Spleen (tissue), 7 donors: ENCODE data around the gene MGAT5.
A peak's percentile ranks its signal among the peaks of the same experiment; 100 is the strongest.

ENCODE experiments used
- POLR2A ChIP-seq, 3 donors: fragments of 450-650 bp; IDR thresholded peaks; one replicate each; pipeline ENCODE4 v1.5.1; 2017; ENCODE audit warnings: antibody characterized with exemption in 3 of 3, mild to moderate bottlenecking in 1 of 3
- POLR2AphosphoS5 ChIP-seq, 3 donors: sonication (generic); formaldehyde crosslinking; IDR thresholded peaks; one replicate each; pipeline ENCODE4 v1.5.1; 2017; ENCODE audit warnings: antibody characterized with exemption in 3 of 3
- TF ChIP-seq, protein P1 (sequence below), 11 experiments: fragments of 200-600 bp in 7 of 11; fragments of 450-650 bp in 4 of 11; sonication (generic) in 4 of 11; IDR thresholded peaks in 8 of 11; conservative IDR thresholded peaks in 3 of 11; 1 replicate in 7 of 11; 2 replicates in 4 of 11; pipeline versions ENCODE4 v1.4.0 to v1.8.0; 2016 to 2021; ENCODE audit warnings: antibody characterized with exemption in 11 of 11, inconsistent platforms in 4 of 11, mild to moderate bottlenecking in 1 of 11
- donor health status: DM: no; HTN: no; CAD: no; lungs with moderate emphysema.
- donor health status: DM: no; HTN: no; CAD: no.
- donor health status: DM: no; HTN: no; CAD: no.

- TF ChIP-seq, protein P1, sequence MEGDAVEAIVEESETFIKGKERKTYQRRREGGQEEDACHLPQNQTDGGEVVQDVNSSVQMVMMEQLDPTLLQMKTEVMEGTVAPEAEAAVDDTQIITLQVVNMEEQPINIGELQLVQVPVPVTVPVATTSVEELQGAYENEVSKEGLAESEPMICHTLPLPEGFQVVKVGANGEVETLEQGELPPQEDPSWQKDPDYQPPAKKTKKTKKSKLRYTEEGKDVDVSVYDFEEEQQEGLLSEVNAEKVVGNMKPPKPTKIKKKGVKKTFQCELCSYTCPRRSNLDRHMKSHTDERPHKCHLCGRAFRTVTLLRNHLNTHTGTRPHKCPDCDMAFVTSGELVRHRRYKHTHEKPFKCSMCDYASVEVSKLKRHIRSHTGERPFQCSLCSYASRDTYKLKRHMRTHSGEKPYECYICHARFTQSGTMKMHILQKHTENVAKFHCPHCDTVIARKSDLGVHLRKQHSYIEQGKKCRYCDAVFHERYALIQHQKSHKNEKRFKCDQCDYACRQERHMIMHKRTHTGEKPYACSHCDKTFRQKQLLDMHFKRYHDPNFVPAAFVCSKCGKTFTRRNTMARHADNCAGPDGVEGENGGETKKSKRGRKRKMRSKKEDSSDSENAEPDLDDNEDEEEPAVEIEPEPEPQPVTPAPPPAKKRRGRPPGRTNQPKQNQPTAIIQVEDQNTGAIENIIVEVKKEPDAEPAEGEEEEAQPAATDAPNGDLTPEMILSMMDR (IDR thresholded peaks at IDR 0.05 in 8 of 11, conservative IDR thresholded peaks at IDR 0.05 in 3 of 11), result no peak
- TF ChIP-seq POLR2A (IDR thresholded peaks at IDR 0.05) (no peak), POLR2AphosphoS5 (IDR thresholded peaks at IDR 0.05) (peak in 2 of 3 donors; percentile 27 to 35)
Measured at GRCh38 chr2:134420259-134420658, 166.4 kb downstream of the MGAT5 start.
